Aorta (tissue), 5 donors: ENCODE data around the gene SCARB1. TPM values are rescaled to one million over a fixed set of nuclear protein-coding genes. Genes with fewer than 3 reads are reported as not detected.

Experiments used
- ATAC-seq: fragments of 200-7000 bp; cut with Tn5 transposase; one replicate; pipeline ENCODE4 v1.9.1; 2022; ENCODE audit warnings: moderate library complexity; ENCODE audit not compliant: low FRiP score
- DNase-seq, 2 donors: peaks; one replicate each; pipeline ENCODE4 v3.0.0-alpha.2; 2020
- H3K27ac ChIP-seq, 2 donors: one replicate each; pipeline ENCODE4 v1.5.1; 2013; ENCODE audit warnings: low read length in 2 of 2, mild to moderate bottlenecking in 2 of 2, moderate library complexity in 2 of 2, control low read depth in 1 of 2, inconsistent platforms in 1 of 2, low read depth in 1 of 2
- H3K27me3 ChIP-seq, 2 donors: one replicate each; pipeline ENCODE4 v1.6.1; 2013; ENCODE audit warnings: control low read depth in 1 of 2, low read length in 1 of 2, mild to moderate bottlenecking in 1 of 2, moderate library complexity in 1 of 2; ENCODE audit not compliant: insufficient read depth in 2 of 2, control insufficient read depth in 1 of 2
- H3K36me3 ChIP-seq, 2 donors: one replicate each; pipeline ENCODE4 v1.6.1; 2013; ENCODE audit warnings: control low read depth in 1 of 2, low read length in 1 of 2, mild to moderate bottlenecking in 1 of 2; ENCODE audit not compliant: insufficient read depth in 2 of 2, control insufficient read depth in 1 of 2
- H3K4me1 ChIP-seq, 2 donors: one replicate each; pipeline ENCODE4 v1.6.1; 2013; ENCODE audit warnings: low read length in 2 of 2, control low read depth in 1 of 2, mild to moderate bottlenecking in 1 of 2, moderate library complexity in 1 of 2; ENCODE audit not compliant: insufficient read depth in 2 of 2, control insufficient read depth in 1 of 2
- H3K4me3 ChIP-seq, 2 donors: one replicate each; pipeline ENCODE4 v1.5.1; 2013; ENCODE audit warnings: low read length in 2 of 2, control low read depth in 1 of 2, mild to moderate bottlenecking in 1 of 2
- H3K9me3 ChIP-seq: one replicate; pipeline ENCODE4 v1.6.1; 2013; ENCODE audit warnings: mild to moderate bottlenecking, low read length; ENCODE audit not compliant: control insufficient read depth
- WGBS, 2 donors: extraction: QIAGEN DNeasy Blood & Tissue Kit; methylation state at CpG; one replicate each; pipeline ENCODE4 v1.1.7; 2013; 5-methylcytosine and 5-hydroxymethylcytosine counted together
- intact Hi-C, 2 donors: fragments of 100-400 bp; cut with DNase I; formaldehyde crosslinking; loops; one replicate each; pipeline versions ENCODE4 v1.14.2 to v1.15.0; 2022
- polyA plus RNA-seq, 2 donors: library from polyadenylated mRNA; stranded (reverse); fragments of 200-250 nt; gene quantifications; one replicate each; pipeline ENCODE4 v1.2.3, GENCODE V29; 2013
- total RNA-seq, 2 donors: library from RNA; stranded (reverse); fragmentation: NEBNext Ultra II Directional; extraction: Animal tissue kit (Norgen Biotek cat#: 25700); gene quantifications; one replicate each; pipeline ENCODE4 v1.2.1, GENCODE V29; 2021
- donor health status: healthy with polysubstance abuse.
- donor health status: Bipolar disorder and iron deficiency.
- donor health status: DM: no; HTN: no; CAD: no.
- donor health status: DM: no; HTN: no; CAD: no.
- donor health status: DM: yes; HTN: yes; CAD: no.

Gene SCARB1
- total and polyA plus RNA-seq, 4 donors: 6.6 to 38.5 (median 11.9) TPM

DNA sequence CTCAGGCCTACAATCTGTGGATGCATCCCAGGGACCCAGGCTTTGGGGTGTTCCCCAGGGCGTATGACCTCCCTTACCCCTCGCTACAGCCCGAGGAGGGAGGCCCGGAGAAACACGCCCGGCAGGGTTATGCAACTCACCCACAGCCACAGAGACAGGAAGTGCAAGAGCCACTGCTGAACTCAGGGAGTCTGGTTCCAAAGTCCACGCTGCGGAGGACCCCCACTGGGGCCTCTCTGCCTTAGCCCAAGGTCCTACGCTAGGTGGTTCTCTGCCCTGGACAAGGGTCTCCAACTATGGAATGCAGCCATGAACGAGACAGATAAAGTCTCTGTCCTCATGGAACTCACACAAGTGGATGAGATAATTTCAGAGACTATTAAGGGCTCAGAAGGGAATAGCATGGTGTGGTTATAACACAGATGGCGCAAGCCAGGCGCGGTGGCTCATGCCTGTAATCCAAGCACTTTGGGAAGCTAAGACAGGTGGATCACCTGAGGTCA is 11.3 kb downstream of the SCARB1 start:
- no peak overlapping the region for H3K4me3 ChIP-seq
- no peaks in the 10 kb centered on the region for H3K27me3 ChIP-seq
- WGBS, 2 donors: 77 to 91% methylated on average over 13 of the region's 13 CpGs
- intact Hi-C loops: no loop called here
- H3K9me3 ChIP-seq: no peaks in the 10 kb centered on the region
- H3K27ac ChIP-seq: no peak overlapping the region
- DNase-seq: peak in 1 of 2 donors; percentile 87
- no peaks in the 10 kb centered on the region for H3K36me3 ChIP-seq
- peak; percentile 68 for ATAC-seq
- no peaks in the 10 kb centered on the region for H3K4me1 ChIP-seq

DNA sequence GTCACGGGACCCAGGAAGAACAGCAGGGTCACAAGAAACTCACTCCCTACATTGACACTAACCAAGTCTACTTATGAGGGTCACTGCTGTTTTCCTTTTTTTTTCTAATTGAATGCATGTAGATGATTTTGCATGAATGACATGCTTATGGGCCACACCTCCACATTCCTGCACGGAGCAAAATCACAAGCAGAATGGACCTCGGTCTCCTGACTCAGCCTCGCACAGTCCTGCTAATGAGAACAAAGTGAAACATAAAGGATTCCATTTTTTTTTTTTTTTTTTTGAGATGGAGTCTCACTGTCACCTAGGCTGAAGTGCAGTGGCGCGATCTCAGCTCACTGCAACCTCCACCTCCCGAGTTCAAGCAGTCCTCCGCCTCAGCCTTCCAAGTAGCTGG is 12.3 kb downstream of the SCARB1 start:
- H3K27ac ChIP-seq: no peak overlapping the region
- WGBS, 2 donors: 94 to 96% methylated on average over 8 of the region's 8 CpGs
- no peaks in the 10 kb centered on the region for H3K4me1 ChIP-seq
- ATAC-seq: no peak
- no peaks in the 10 kb centered on the region for H3K27me3 ChIP-seq
- intact Hi-C loops: no loop called here
- H3K4me3 ChIP-seq: no peak overlapping the region
- no peaks in the 10 kb centered on the region for H3K9me3 ChIP-seq
- no peaks in the 10 kb centered on the region for H3K36me3 ChIP-seq
- DNase-seq: no peak

DNA sequence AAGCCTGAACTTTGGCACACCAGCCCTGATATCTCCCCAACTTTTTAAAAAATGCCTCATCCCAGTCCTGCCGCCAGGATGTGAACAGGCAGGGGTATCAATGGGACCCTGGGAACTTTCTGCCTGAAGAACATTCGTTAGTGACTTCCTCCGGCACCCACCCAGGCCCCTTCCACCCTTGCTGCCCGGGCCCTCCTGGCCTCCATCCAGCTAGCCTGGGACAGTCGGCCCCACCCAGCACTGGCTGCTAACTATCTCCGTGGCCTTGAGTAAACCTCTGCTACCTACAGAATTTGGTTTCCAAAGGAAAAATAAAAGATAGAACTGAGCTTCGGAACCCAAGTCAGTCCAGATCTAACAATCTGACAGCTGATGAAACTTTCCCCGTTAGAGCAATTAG is 14.3 kb downstream of the SCARB1 start:
- no peak for ATAC-seq
- Histone ChIP-seq H3K4me1 (no peaks in the 10 kb centered on the region), H3K27ac (no peak overlapping the region), H3K4me3 (no peak overlapping the region), H3K36me3 (no peaks in the 10 kb centered on the region), H3K27me3 (no peaks in the 10 kb centered on the region), H3K9me3 (no peaks in the 10 kb centered on the region)
- 75 to 76% methylated on average over 8 of the region's 8 CpGs for WGBS, 2 donors
- no peak for DNase-seq
- intact Hi-C loops: no loop called here

DNA sequence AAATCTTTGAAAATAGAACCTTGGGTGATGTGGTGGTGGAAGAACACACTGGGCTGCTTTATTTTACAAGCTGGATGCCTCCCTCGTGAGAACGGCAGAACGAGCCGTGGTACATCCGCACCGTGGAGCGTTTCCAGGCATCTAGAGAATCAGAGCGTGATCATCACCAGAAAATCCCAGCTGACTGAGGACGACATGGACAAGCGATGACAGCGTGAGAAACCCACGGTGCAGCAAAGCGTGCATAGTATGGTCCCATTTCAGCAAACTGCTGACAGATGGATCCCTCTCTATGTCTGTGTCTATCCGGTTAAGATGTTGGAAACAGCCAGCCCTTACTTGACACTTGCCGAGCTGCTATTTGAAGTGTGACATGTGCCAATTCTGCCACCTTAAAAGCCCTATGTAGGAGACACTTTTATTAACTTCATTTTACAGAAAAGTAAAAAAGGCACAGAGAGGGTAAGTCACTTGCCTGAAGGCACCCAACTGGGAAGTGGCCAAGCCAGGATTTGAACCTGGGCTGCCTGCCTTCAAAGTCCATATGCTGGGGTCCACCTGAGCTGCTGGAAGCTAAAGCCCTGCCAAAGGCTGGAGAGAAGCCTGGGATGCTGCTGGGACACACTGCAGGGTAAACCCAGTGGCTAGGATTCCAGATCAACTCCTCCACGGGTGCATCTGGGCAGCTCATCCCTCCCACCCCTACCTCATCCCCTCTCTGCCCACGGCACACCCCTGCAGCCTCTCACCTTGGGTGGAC is 14.9 kb downstream of the SCARB1 start:
- no peak for ATAC-seq
- no peak overlapping the region for H3K4me3 ChIP-seq

DNA sequence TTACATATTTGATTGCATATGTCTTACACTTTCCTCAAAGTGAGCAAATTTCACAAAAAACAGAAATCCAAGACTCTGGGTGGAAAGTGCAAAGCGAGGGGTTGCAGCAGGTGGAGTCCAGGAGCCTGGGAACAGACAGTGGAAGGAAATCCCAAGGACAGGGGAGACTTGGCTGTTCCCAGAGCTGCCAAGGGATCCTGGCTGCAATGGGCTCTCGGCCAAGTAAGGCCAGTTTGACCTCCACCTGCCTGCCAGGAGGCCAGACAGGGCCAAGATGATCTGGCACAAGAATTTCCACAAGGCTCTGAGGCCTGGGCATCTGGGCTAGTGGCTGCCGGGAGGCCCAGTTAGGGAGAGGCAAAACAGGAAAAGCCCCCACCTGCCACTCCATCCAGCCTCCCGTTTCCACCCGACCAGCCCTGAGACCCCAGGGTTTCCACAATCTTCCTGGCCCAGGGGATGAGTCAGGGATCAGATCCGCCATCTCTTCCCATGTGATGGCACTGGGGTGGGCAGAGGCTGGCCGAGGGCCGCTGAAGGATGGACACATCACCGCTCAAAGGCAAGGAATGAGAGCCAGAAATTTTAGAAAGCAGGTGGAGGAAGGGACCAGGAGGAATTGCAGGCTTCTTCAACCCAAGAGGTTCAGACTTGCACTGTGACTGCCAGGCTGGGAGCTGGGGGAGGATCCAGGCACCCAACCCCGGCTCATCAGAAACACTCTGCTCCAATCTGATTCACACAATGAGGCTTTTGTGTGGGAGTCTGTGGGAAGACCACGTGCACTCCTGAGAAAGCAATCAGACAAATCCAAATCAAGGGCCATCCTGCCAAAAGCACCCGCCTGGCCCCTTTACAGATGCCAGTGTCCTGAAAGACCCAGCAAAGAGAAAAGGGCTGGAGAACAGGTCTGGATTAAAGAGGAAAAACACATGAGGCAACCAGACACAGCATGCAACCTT is 16.3 kb downstream of the SCARB1 start:
- H3K27me3 ChIP-seq: no peaks in the 10 kb centered on the region
- no peaks in the 10 kb centered on the region for H3K36me3 ChIP-seq
- intact Hi-C loops: no loop called here
- no peaks in the 10 kb centered on the region for H3K4me1 ChIP-seq
- DNase-seq (no peak), ATAC-seq (peak; percentile 29)
- WGBS, 2 donors: 63 to 70% methylated on average over 12 of the region's 12 CpGs
- no peak overlapping the region for H3K4me3 ChIP-seq
- H3K9me3 ChIP-seq: no peaks in the 10 kb centered on the region
- H3K27ac ChIP-seq: no peak overlapping the region

More for the DNA sequence above, 14.9 kb downstream of the SCARB1 start:
- Histone ChIP-seq H3K4me1 (no peaks in the 10 kb centered on the region), H3K27ac (no peak overlapping the region), H3K27me3 (no peaks in the 10 kb centered on the region), H3K36me3 (no peaks in the 10 kb centered on the region), H3K9me3 (no peaks in the 10 kb centered on the region)
- WGBS, 2 donors: 93 to 94% methylated on average over 17 of the region's 17 CpGs
- DNase-seq: no peak
- intact Hi-C loops: no loop called here

DNA sequence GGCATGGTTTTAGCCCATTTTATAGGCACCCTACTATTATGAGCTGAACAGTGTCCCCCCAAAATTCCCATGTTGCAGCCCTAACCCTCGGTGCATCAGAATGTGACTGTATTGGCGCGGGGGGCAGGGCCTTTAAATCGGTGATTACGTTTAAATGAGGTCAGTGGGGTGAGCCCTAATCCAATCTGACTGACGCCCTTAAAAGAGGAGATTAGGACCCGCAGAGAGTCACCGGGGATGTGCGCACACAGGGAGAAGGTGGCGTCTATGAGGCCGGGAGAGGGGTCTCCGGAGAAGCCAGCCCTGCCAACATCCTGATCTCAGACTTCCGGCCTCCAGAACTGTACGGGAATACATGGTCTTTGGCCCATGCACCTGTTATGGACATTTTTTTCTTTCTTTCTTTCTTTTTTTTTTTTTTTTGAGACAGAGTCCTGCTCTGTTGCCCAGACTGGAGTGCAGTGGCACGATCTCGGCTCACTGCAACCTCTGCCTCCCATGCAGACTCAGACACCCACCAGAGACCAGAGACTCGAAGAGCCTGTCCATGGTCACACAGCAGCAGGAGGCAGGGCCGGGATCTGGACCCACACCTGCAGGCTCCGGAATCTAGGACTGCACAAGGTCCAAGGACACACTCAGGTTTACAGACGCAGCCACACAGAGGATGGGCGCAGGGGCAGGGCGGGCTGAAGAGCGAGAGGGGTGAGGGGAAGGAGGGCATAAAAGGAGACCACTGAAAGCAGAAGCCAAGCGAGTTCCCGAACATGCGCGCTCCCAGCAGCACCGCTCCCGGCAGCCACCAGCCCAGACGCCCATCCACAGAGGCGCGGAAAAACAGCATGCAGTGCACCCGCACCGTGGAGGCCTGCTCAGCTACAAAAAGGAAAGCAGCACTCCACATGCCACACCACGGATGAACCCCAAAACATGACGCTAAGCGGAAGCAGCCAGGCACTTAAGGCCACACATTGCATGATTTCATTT is 19.0 kb downstream of the SCARB1 start:
- DNase-seq: no peak
- H3K27me3 ChIP-seq: no peaks in the 10 kb centered on the region
- H3K4me3 ChIP-seq: no peak overlapping the region
- intact Hi-C loops: no loop called here
- no peaks in the 10 kb centered on the region for H3K9me3 ChIP-seq
- H3K4me1 ChIP-seq: no peaks in the 10 kb centered on the region
- WGBS, 2 donors: 93 to 95% methylated on average over 37 of the region's 37 CpGs
- H3K36me3 ChIP-seq: no peaks in the 10 kb centered on the region
- no peak for ATAC-seq
- H3K27ac ChIP-seq: no peak overlapping the region

DNA sequence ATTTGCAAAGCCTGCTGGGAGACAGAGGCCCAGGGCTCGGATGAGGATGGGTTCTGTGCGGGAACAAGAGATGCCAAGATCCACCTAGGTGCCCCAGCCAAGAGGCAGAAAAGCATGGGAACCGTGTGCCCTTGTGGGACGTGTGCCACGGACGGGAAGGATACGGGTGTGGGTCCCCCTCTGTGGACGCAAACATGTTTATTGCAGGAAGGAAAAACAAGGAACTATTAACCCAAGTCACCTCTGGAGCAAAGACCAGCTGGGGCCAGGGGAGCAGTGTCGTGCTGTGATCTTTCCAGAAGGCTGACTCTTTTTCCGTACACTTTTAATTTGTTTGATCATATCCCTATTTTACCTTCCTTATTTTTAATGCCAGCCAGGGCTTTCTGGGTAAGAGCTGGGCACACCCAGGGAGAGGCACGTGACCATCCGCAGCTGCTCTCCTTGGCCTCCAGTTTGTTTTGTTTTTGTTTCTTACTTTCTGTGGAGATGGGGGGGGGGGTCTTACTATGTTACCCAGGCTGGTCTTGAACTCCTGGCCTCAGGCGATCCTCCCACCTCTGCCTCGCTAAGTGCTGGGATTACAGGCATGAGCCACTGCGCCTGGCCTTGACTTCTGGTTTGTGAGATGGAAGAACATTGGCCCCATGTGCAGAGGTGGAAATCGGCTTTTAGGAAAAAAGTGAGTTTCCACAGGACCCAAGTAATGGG is 20.7 kb downstream of the SCARB1 start:
- Histone ChIP-seq H3K4me1 (no peaks in the 10 kb centered on the region), H3K9me3 (no peaks in the 10 kb centered on the region), H3K4me3 (no peak overlapping the region), H3K36me3 (no peaks in the 10 kb centered on the region), H3K27me3 (no peaks in the 10 kb centered on the region), H3K27ac (no peak overlapping the region)
- intact Hi-C loops: no loop called here
- ATAC-seq (no peak), DNase-seq (peak in 1 of 2 donors; percentile 57)
- 81 to 82% methylated on average over 16 of the region's 16 CpGs for WGBS, 2 donors
